Body of pancreas (tissue), 4 donors: ENCODE data around the gene SUPT3H. TPM values are rescaled to one million over a fixed set of nuclear protein-coding genes. Genes with fewer than 3 reads are reported as not detected.

Experiments used
- ATAC-seq: fragments of 150-250 bp; one replicate; pipeline ENCODE4 v1.9.1; 2016
- DNase-seq, 4 donors: peaks; one replicate each; pipeline ENCODE4 v3.0.0-alpha.2; 2019
- H3K27ac ChIP-seq, 4 donors: fragments of 200-600 bp; sonication (generic); 1 replicate in 3 of 4; 2 replicates in 1 of 4; pipeline versions ENCODE4 v1.5.1 to v1.6.1; 2016 to 2019; ENCODE audit warnings: mild to moderate bottlenecking in 1 of 4, mixed read lengths in 1 of 4, moderate library complexity in 1 of 4
- H3K27me3 ChIP-seq, 2 donors: fragments of 200-600 bp; sonication (generic); one replicate each; pipeline ENCODE4 v1.6.0; 2016; ENCODE audit warnings: mild to moderate bottlenecking in 1 of 2
- H3K36me3 ChIP-seq, 2 donors: fragments of 200-600 bp; sonication (generic); replicated peaks in 1 of 2; 2 replicates each; pipeline ENCODE4 v1.5.1; 2016; ENCODE audit warnings: low read depth in 2 of 2; ENCODE audit not compliant: insufficient read depth in 1 of 2
- H3K4me1 ChIP-seq: fragments of 200-600 bp; sonication (generic); one replicate; pipeline ENCODE4 v1.6.0; 2016
- H3K4me3 ChIP-seq, 2 donors: fragments of 200-600 bp; sonication (generic); 1 replicate in 1 of 2; 2 replicates in 1 of 2; pipeline ENCODE4 v1.5.1; 2016 to 2019
- H3K9me3 ChIP-seq, 3 donors: fragments of 200-600 bp; sonication (generic); 1 replicate in 2 of 3; 2 replicates in 1 of 3; pipeline ENCODE4 v1.5.1; 2016
- POLR2A ChIP-seq, 3 donors: fragments of 450-650 bp; IDR thresholded peaks; one replicate each; pipeline ENCODE4 v1.6.1; 2016; ENCODE audit warnings: antibody characterized with exemption in 3 of 3, mild to moderate bottlenecking in 2 of 3
- WGBS, 2 donors: methylation state at CpG; one replicate each; pipeline ENCODE4 v1.1.5; 2017; 5-methylcytosine and 5-hydroxymethylcytosine counted together
- intact Hi-C: fragments of 100-400 bp; cut with DNase I; formaldehyde crosslinking; loops from one replicate; pipeline ENCODE4 v1.15.1; 2023
- total RNA-seq, 2 donors: library from RNA; depleted of rRNA; stranded (reverse); fragments of >200 nt; gene quantifications; one replicate each; pipeline ENCODE4 v1.1.0, GENCODE V29; 2016
- TF ChIP-seq, protein P1 (sequence below), 7 experiments: fragments of 450-650 bp in 4 of 7; fragments of 200-600 bp in 3 of 7; sonication (generic) in 3 of 7; IDR thresholded peaks; one replicate each; pipeline ENCODE4 v1.5.1; 2016 to 2019; ENCODE audit warnings: antibody characterized with exemption in 7 of 7

Gene SUPT3H
- total RNA-seq, 2 donors from 2014 or later: 4.9 to 6.7 TPM

DNA sequence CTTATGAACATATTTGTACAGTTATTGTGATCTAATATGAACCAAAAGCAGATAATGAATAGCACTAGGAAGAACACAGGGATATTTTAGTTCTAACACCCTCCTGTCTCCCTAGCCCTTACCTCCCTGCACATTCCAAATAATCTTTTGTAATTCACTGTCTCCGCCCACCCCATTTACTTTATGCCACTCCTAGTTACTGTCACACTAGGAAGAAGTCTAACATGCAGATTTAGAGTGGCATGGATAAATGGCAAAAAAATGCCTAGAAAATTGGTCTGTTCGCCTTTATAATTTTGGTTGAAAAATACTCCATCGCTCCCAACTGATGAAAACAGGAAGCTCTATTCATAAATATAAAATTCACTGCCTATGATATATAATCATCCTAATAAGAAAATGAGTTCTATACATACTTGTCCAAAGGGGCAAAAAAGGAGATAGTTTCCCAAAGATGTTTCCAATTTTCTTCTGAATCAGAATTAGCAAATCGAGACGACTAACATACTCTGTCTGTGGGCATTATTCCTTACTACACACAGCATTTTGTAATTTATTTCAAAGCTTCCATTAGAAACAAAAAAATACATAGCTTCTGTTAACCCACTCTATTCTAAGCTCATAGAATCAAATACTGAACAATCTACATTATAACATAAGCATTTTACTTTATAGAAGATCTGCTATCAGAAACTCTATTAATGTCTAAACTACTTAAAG is 50.9 kb downstream of the SUPT3H start:
- ATAC-seq (no peak), DNase-seq (no peak)
- no peaks in the 10 kb centered on the region for H3K36me3 ChIP-seq
- H3K9me3 ChIP-seq: no peaks in the 10 kb centered on the region
- intact Hi-C loops: no loop called here
- WGBS, 2 donors: 93 to 94% methylated on average over 5 of the region's 5 CpGs
- H3K27ac ChIP-seq: no peak overlapping the region
- no peaks in the 10 kb centered on the region for H3K27me3 ChIP-seq
- H3K4me3 ChIP-seq: no peak overlapping the region
- TF ChIP-seq, protein P1, sequence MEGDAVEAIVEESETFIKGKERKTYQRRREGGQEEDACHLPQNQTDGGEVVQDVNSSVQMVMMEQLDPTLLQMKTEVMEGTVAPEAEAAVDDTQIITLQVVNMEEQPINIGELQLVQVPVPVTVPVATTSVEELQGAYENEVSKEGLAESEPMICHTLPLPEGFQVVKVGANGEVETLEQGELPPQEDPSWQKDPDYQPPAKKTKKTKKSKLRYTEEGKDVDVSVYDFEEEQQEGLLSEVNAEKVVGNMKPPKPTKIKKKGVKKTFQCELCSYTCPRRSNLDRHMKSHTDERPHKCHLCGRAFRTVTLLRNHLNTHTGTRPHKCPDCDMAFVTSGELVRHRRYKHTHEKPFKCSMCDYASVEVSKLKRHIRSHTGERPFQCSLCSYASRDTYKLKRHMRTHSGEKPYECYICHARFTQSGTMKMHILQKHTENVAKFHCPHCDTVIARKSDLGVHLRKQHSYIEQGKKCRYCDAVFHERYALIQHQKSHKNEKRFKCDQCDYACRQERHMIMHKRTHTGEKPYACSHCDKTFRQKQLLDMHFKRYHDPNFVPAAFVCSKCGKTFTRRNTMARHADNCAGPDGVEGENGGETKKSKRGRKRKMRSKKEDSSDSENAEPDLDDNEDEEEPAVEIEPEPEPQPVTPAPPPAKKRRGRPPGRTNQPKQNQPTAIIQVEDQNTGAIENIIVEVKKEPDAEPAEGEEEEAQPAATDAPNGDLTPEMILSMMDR (IDR thresholded peaks at IDR 0.05): no peak
- no peak for TF ChIP-seq POLR2A (IDR thresholded peaks at IDR 0.05)
- H3K4me1 ChIP-seq: no peaks in the 10 kb centered on the region

DNA sequence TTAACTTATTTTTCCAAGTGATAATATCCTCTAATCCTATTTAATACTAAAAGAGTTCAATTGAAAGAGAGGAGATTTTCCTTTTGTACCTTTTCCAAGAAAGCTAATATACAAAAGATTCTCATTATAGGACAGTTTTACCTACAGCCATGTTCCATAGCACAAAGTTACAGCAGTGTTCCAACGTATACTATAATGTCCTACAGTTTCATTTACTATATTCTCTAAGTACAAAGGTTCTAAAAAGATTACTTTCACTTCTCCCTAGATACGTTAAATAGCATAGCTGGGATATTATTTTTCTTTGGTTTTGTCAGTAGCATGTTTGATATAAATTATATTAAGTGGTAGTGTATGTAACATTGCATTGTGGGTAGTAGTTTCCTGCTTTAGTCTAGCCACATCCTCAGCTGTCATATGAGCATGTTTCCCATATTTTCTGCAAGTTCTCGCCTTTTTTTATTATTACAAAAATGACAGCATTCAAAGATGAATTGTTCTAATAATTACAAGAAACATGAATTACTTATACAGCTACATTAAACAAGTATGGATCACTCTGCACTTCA is 54.0 kb downstream of the SUPT3H start:
- Histone ChIP-seq H3K27ac (no peak overlapping the region), H3K9me3 (no peaks in the 10 kb centered on the region), H3K36me3 (no peaks in the 10 kb centered on the region), H3K4me3 (no peak overlapping the region), H3K27me3 (no peaks in the 10 kb centered on the region), H3K4me1 (no peaks in the 10 kb centered on the region)
- no peak for ATAC-seq
- WGBS, 2 donors: 73 to 87% methylated on average over 3 of the region's 3 CpGs
- DNase-seq: no peak
- intact Hi-C loops: no loop called here
- TF ChIP-seq, protein P1 (IDR thresholded peaks at IDR 0.05): no peak
- TF ChIP-seq POLR2A (IDR thresholded peaks at IDR 0.05): no peak

DNA sequence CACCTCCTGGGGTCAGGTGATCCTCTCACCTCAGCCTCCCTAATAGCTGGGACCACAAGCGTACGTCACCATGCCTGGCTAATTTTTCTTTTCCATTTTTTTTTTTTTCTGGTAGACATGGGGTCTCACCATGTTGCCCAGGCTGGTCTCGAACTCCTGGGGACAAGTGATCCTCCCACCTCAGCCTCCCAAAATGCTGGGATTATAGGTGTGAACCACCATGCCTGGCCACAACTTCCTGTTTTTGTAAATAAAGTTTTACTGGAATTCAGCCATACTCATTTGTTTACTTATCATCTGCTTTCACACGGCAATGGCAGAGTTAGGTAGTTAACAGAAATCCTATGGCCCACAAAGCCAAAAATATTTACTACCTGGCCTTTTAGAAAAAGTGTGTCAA is 57.4 kb downstream of the SUPT3H start:
- Histone ChIP-seq H3K36me3 (no peaks in the 10 kb centered on the region), H3K9me3 (no peaks in the 10 kb centered on the region), H3K4me1 (no peaks in the 10 kb centered on the region), H3K27ac (no peak overlapping the region), H3K4me3 (no peak overlapping the region), H3K27me3 (no peaks in the 10 kb centered on the region)
- no peak for ATAC-seq
- no peak for DNase-seq
- intact Hi-C loops: no loop called here
- no peak for TF ChIP-seq POLR2A (IDR thresholded peaks at IDR 0.05)
- TF ChIP-seq, protein P1 (IDR thresholded peaks at IDR 0.05): no peak
- WGBS, 2 donors: 75 to 80% methylated on average over 4 of the region's 4 CpGs

DNA sequence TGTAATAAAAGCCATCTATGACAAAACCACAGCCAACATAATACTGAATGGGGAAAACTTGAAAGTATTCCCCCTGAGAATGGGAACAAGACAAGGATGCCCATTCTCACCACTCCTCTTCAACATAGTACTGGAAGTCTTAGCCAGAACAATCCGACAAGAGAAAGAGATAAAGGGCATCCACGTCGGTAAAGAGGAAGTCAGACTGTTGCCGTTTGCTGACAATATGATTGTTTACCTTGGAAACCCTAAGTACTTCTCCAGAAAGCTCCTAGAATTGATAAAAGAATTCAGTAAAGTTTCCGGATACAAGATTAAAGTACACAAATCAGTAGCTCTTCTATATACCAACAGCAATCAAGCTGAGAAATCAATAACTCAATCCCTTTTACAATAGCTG is 63.6 kb downstream of the SUPT3H start:
- WGBS, 2 donors: 66 to 67% methylated on average over 5 of the region's 5 CpGs
- Histone ChIP-seq H3K4me3 (no peak overlapping the region), H3K9me3 (no peaks in the 10 kb centered on the region), H3K27ac (no peak overlapping the region), H3K27me3 (no peaks in the 10 kb centered on the region), H3K4me1 (no peaks in the 10 kb centered on the region), H3K36me3 (no peaks in the 10 kb centered on the region)
- TF ChIP-seq POLR2A (IDR thresholded peaks at IDR 0.05): no peak
- TF ChIP-seq, protein P1 (IDR thresholded peaks at IDR 0.05): no peak
- intact Hi-C loops: no loop called here
- DNase-seq: no peak
- ATAC-seq: no peak
